Glomerular visceral epithelial cell (primary cell): ENCODE measurements around the gene ERCC5.

ENCODE experiments used
- DNase-seq: peaks from one replicate; pipeline ENCODE4 v3.0.0-alpha.2; 2016; ENCODE audit errors: extremely low spot score

Gene ERCC5

DNA sequence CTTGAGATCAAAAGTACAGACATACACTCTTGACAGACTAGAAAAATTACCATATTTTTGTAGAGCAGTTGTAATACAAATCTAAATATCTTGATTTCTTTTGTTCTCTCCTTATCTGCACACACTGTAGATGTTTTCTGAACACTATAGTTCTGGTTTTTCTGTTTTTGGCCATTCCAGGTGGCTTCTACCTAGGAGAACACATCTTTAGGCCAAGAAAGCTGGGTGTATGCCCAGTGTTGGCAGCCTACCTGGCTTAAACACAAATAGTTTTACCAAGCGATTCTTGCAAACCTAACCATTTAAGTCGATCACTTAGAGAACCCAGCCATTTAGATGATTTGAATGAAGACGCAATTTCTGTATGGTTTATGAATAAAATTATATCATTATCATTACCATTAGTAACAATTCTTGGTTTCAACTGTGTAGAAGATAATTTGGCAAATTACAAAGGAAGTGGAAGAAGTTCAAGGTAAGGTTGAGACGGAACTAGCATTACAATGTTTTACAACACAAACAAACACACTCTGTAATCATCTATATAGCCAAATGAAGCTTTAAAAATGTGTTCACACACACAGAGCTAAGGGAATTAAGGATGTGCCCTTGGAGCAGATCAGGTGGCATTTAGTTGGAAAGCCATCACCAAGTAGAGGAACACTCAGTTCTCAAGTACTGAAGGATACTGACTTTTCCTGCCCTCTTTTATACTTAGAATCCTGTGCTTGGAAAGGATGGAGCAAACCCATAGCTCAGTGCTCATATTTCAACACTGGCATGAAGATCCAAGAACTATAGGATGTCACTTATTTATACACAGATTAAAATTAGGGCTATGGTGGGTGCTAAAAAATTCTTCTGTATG, 36.2 kb downstream of the ERCC5 start:
- no peak for DNase-seq

- DNase-seq = no peak
Observed at GRCh38 chr13:102892503-102892902, 46.7 kb downstream of the ERCC5 start.

GRCh38 chr13:102897371-102898138, 51.7 kb downstream of the ERCC5 start:
- DNase-seq = no peak

DNA sequence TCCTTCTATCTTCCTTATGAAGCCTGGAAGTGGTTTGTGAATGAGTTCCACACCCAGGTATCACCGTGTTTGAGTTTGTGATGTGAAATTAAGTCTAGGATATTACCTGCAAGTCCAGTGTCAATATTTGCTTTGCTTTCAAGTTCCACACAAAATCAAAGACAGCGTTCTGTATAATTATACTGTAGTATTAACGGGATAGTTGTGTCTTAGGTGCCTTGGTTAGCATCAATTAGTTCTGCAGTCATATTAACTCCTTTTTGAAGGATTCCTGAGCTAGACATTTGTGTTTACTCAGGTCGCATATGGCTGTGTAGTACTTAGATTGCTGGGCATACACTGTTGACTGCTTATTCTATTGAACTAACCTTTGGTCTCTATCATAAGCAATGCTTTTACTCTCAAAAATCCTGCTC, 54.4 kb downstream of the ERCC5 start:
- DNase-seq = no peak

GRCh38 chr13:102901056-102901455, 55.2 kb downstream of the ERCC5 start:
- no peak for DNase-seq

- DNase-seq = no peak
Observed at GRCh38 chr13:102901615-102902305, 55.9 kb downstream of the ERCC5 start.

GRCh38 chr13:102902789-102903347, 57.0 kb downstream of the ERCC5 start:
- no peak for DNase-seq

DNA sequence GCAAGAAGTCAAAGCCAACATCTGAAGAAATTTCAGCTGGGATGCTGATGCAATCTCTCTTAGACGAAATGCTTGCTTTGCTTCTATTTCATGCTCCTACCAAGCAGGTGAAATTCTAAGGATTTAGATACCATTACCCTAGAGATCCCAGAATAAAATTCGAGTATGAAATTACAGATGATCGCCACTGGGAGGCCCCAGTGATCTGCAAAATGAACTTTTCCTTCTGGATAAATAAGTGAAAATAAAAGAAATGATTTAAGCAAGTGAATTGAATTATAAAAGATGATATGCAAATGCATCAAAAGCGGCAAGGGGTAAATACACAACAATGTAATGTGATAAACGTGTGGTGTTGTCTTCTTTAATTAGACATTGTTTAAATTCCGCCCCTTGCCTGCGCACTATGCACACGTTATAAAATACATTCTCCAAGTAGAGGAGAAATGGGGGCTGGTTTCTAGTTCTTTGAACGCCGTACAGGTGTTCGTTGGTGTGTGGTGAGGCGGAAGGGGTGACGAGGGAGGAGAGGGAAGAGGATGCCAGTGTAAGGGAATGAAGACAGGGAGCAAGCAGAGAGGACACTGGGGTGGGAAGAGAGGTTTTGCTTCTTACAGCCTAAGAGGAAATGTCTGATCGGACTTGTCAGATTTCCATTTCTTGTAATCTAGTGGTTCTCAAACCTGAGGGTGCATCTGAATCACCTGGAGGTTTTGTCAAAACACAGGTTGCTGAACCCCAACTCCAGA, 58.0 kb downstream of the ERCC5 start:
- peak; percentile 17 for DNase-seq

GRCh38 chr13:102904408-102904862, 58.6 kb downstream of the ERCC5 start:
- DNase-seq = no peak

GRCh38 chr13:102905905-102906771, 60.3 kb downstream of the ERCC5 start:
- no peak for DNase-seq

DNA sequence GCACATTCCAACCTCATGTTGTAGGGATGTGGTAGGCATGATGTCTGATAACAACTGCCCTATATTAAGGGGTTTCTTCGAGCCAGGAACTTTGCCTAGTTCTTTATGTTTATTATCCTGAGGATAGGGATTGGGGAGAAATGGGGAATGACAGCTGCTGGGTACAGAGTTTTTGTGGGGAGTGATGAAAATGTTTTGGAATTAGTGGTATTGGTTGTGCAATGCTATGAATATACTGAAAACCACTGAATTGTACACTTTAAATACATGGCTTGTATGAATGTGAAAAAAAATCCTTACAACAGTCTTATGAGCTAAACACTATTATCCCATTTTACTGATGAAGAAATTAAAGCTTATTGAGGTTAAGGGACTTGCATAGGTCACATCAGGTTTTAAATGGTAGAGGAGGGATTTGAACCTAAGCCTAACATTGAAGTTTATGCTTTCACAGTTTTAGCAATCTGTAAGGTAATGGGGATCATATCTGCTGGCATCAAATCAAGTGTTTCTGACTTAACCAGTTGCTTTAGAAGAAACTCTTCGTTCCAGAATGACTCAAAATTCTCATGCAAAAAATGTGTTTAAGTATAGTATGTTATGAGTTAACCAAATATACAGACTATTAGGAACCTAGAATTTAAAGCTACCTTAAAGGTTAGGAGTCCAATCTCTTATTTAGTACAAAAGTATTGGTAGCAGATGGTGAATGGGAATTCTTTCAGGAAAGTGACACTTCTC, 61.4 kb downstream of the ERCC5 start:
- DNase-seq = no peak

GRCh38 chr13:102907886-102908515, 62.2 kb downstream of the ERCC5 start:
- no peak for DNase-seq

GRCh38 chr13:102909971-102910370, 64.1 kb downstream of the ERCC5 start:
- DNase-seq = no peak

DNA sequence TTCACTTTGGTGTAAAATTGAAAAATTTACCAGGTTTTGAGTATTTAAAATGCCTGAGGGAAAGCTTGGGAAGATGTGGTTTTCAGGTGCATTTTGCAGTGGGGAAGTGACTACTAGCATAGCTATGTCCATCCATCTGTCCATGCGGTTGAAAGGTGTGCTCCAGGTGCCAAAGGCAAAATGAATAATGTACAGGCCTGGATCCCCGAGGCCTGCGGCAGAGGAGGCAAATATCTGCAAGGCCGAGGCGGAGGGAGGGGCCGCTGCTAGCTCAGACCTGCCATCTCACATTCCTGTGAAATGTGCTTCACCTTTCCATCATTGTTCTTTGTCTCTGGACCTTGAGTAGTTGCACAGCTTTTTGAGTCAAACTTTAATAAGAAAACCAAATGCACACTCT, 65.5 kb downstream of the ERCC5 start:
- DNase-seq = no peak

DNA sequence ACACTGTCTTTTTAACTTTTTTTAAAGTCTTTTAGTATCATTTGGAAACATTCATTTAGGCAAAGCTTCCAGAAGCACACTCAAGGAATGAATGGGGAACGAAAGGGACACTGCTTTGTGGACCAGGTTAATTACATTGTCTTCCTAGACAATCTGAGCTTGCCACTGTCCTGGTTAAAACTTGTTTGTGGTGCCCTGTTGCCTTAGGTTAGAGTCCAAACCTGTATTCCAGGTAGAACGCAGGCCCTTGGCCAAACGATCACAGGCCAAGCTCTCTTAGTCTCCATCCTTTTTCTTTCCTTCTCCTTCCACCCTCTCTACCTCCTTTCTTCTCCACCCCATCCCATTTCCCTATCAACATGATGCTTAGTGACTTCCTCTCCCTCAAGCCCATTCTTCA, 66.8 kb downstream of the ERCC5 start:
- no peak for DNase-seq

GRCh38 chr13:102913914-102914313, 68.1 kb downstream of the ERCC5 start:
- DNase-seq = no peak

GRCh38 chr13:102914339-102914930, 68.6 kb downstream of the ERCC5 start:
- no peak for DNase-seq

- DNase-seq = no peak
Observed at GRCh38 chr13:102915393-102915930, 69.6 kb downstream of the ERCC5 start.
